Fibroblast of pulmonary artery (primary cell): ENCODE data around the gene FOSL2.

Experiments
- DNase-seq: peaks from one replicate; pipeline ENCODE4 v3.0.0-alpha.2; 2010; ENCODE audit warnings: low read depth
- H3K4me3 ChIP-seq: replicated peaks from 2 replicates; pipeline ENCODE4 v1.5.1; 2011; ENCODE audit warnings: low read depth, mild to moderate bottlenecking, control low read depth, low read length, moderate library complexity
- TF ChIP-seq, protein P1 (sequence below): IDR thresholded peaks from 2 replicates; pipeline ENCODE4 v1.5.1; 2011; ENCODE audit warnings: mild to moderate bottlenecking, control low read depth, low read length, inconsistent platforms; ENCODE audit errors: missing control alignments

FOSL2 gene

GRCh38 chr2:28424799-28425463 is 32.3 kb downstream of the FOSL2 start:
- H3K4me3 ChIP-seq = no peak overlapping the region
- TF ChIP-seq, protein P1, sequence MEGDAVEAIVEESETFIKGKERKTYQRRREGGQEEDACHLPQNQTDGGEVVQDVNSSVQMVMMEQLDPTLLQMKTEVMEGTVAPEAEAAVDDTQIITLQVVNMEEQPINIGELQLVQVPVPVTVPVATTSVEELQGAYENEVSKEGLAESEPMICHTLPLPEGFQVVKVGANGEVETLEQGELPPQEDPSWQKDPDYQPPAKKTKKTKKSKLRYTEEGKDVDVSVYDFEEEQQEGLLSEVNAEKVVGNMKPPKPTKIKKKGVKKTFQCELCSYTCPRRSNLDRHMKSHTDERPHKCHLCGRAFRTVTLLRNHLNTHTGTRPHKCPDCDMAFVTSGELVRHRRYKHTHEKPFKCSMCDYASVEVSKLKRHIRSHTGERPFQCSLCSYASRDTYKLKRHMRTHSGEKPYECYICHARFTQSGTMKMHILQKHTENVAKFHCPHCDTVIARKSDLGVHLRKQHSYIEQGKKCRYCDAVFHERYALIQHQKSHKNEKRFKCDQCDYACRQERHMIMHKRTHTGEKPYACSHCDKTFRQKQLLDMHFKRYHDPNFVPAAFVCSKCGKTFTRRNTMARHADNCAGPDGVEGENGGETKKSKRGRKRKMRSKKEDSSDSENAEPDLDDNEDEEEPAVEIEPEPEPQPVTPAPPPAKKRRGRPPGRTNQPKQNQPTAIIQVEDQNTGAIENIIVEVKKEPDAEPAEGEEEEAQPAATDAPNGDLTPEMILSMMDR = no peak
- no peak for DNase-seq

- no peak overlapping the region for H3K4me3 ChIP-seq
- TF ChIP-seq, protein P1 = no peak
- no peak for DNase-seq
These were observed 32.8 kb downstream of the FOSL2 start for GRCh38 chr2:28425464-28425835.

GRCh38 chr2:28427741-28428415 is 35.2 kb downstream of the FOSL2 start:
- no peak overlapping the region for H3K4me3 ChIP-seq
- no peak for DNase-seq
- TF ChIP-seq, protein P1 = no peak

- TF ChIP-seq, protein P1 = no peak
- no peak for DNase-seq
- H3K4me3 ChIP-seq = no peak overlapping the region
These were observed 35.8 kb downstream of the FOSL2 start for GRCh38 chr2:28428486-28428885.

GRCh38 chr2:28429636-28430376 is 37.1 kb downstream of the FOSL2 start:
- H3K4me3 ChIP-seq = no peak overlapping the region
- no peak for DNase-seq
- TF ChIP-seq, protein P1 = no peak

GRCh38 chr2:28430377-28430765 is 37.7 kb downstream of the FOSL2 start:
- no peak for DNase-seq
- H3K4me3 ChIP-seq = no peak overlapping the region
- TF ChIP-seq, protein P1 = no peak
